H1 (cell line): ENCODE measurements around the gene P2RY8. TPM values are rescaled to one million over a fixed set of nuclear protein-coding genes. Genes with fewer than 3 reads are reported as not detected.

ENCODE experiments used
- BCL11A ChIP-seq, 2 experiments: IDR thresholded peaks; one replicate each; pipeline ENCODE4 v1.6.1; 2011; ENCODE audit warnings: low read depth in 2 of 2, low read length in 2 of 2, mild to moderate bottlenecking in 2 of 2
- BRCA1 ChIP-seq: IDR thresholded peaks from 2 replicates; pipeline ENCODE4 v1.6.1; 2012; ENCODE audit warnings: low read depth, low read length, improper control_type of control experiment
- CBX8 ChIP-seq: fragments of 300-800, 300-1000 bp; sonication (generic); IDR thresholded peaks from 2 replicates; pipeline ENCODE4 v1.7.1; 2016; ENCODE audit warnings: low read depth, low read length, borderline replicate concordance
- CREB1 ChIP-seq: IDR thresholded peaks from 2 replicates; pipeline ENCODE4 v1.6.1; 2012; ENCODE audit warnings: inconsistent platforms
- FOSL1 ChIP-seq: IDR thresholded peaks from 2 replicates; pipeline ENCODE4 v1.6.1; 2011; ENCODE audit warnings: mild to moderate bottlenecking, low read depth, low read length, moderate library complexity; ENCODE audit not compliant: insufficient read depth
- KDM1A ChIP-seq: fragments of 200-600, 300-600 bp; sonication (generic); IDR thresholded peaks from 2 replicates; pipeline ENCODE4 v1.7.1; 2016; ENCODE audit warnings: mild to moderate bottlenecking, low read length, borderline replicate concordance
- NANOG ChIP-seq: IDR thresholded peaks from 2 replicates; pipeline ENCODE4 v1.6.1; 2011; ENCODE audit warnings: low read length, low read depth, mild to moderate bottlenecking, inconsistent platforms; ENCODE audit not compliant: insufficient read depth, poor library complexity, severe bottlenecking
- RXRA ChIP-seq: IDR thresholded peaks from 2 replicates; pipeline ENCODE4 v1.6.1; 2011; ENCODE audit warnings: low read depth, mild to moderate bottlenecking, low read length, moderate library complexity; ENCODE audit not compliant: insufficient read depth
- SP2 ChIP-seq: IDR thresholded peaks from 2 replicates; pipeline ENCODE4 v1.6.1; 2012; ENCODE audit warnings: mild to moderate bottlenecking, low read length, inconsistent platforms
- SUZ12 ChIP-seq: fragments of 200-600 bp; sonication (generic); IDR thresholded peaks from 2 replicates; pipeline ENCODE4 v1.6.1; 2012; ENCODE audit warnings: mild to moderate bottlenecking, inconsistent platforms, low read length, moderate library complexity, mixed read lengths
- TAF7 ChIP-seq: optimal IDR thresholded peaks from 2 replicates; pipeline ENCODE3; 2011; ENCODE audit warnings: low read depth, mild to moderate bottlenecking, inconsistent platforms, low read length, moderate library complexity, borderline replicate concordance
- YY1 ChIP-seq: IDR thresholded peaks from 2 replicates; pipeline ENCODE4 v1.6.1; 2011; ENCODE audit warnings: low read depth, mild to moderate bottlenecking, low read length
- polyA plus RNA-seq, 7 experiments: library from polyadenylated mRNA; depleted of rRNA in 3 of 7; stranded (reverse) in 5 of 7; unstranded in 2 of 7; fragments of >200 nt in 5 of 7; fragments of 200-250 nt in 2 of 7; gene quantifications; 1 replicate in 5 of 7; 2 replicates in 1 of 7; 4 replicates in 1 of 7; pipeline versions ENCODE4 v1.2.1 to v1.2.3, GENCODE V29; 2011 to 2013; ENCODE audit warnings: missing spikeins in 2 of 7, mixed read lengths in 2 of 7
- total RNA-seq: library from RNA; stranded (reverse); fragmentation: NEBNext Ultra II Directional; extraction: Animal tissue kit (Norgen Biotek cat#: 25700); gene quantifications from 2 replicates; pipeline ENCODE4 v1.2.1, GENCODE V29; 2021
- TF ChIP-seq, protein P1 (sequence below): fragments of 300-600 bp; sonication (generic); IDR thresholded peaks from 2 replicates; pipeline ENCODE4 v1.7.1; 2012; ENCODE audit warnings: low read length, moderate library complexity, mild to moderate bottlenecking, inconsistent platforms; ENCODE audit not compliant: insufficient replicate concordance

The P2RY8 gene
- total and polyA plus RNA-seq, 2 of the 8 experiments (the other 6 are each of a cell fraction or from before 2014, with no cell fraction given) = 0.09 to 0.15 TPM

DNA sequence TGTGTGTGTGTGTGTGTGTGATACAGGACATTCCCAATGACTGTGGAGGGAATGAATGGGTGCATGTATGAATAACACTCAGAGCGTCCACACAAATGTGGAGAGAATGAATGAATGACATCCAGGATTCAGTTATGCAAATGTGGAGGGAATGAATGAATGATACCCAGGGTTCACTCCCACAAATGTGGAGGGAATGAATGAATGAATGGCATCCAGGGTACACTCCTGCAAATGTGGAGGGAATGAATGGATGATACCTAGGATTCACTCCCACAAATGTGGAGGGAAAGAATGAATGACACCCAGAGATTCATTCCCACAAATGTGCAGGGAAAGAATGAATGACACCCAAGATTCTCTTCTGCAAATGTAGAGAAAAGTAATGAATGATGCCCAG lies 48.2 kb downstream of the P2RY8 start (continued):
- TF ChIP-seq, protein P1, sequence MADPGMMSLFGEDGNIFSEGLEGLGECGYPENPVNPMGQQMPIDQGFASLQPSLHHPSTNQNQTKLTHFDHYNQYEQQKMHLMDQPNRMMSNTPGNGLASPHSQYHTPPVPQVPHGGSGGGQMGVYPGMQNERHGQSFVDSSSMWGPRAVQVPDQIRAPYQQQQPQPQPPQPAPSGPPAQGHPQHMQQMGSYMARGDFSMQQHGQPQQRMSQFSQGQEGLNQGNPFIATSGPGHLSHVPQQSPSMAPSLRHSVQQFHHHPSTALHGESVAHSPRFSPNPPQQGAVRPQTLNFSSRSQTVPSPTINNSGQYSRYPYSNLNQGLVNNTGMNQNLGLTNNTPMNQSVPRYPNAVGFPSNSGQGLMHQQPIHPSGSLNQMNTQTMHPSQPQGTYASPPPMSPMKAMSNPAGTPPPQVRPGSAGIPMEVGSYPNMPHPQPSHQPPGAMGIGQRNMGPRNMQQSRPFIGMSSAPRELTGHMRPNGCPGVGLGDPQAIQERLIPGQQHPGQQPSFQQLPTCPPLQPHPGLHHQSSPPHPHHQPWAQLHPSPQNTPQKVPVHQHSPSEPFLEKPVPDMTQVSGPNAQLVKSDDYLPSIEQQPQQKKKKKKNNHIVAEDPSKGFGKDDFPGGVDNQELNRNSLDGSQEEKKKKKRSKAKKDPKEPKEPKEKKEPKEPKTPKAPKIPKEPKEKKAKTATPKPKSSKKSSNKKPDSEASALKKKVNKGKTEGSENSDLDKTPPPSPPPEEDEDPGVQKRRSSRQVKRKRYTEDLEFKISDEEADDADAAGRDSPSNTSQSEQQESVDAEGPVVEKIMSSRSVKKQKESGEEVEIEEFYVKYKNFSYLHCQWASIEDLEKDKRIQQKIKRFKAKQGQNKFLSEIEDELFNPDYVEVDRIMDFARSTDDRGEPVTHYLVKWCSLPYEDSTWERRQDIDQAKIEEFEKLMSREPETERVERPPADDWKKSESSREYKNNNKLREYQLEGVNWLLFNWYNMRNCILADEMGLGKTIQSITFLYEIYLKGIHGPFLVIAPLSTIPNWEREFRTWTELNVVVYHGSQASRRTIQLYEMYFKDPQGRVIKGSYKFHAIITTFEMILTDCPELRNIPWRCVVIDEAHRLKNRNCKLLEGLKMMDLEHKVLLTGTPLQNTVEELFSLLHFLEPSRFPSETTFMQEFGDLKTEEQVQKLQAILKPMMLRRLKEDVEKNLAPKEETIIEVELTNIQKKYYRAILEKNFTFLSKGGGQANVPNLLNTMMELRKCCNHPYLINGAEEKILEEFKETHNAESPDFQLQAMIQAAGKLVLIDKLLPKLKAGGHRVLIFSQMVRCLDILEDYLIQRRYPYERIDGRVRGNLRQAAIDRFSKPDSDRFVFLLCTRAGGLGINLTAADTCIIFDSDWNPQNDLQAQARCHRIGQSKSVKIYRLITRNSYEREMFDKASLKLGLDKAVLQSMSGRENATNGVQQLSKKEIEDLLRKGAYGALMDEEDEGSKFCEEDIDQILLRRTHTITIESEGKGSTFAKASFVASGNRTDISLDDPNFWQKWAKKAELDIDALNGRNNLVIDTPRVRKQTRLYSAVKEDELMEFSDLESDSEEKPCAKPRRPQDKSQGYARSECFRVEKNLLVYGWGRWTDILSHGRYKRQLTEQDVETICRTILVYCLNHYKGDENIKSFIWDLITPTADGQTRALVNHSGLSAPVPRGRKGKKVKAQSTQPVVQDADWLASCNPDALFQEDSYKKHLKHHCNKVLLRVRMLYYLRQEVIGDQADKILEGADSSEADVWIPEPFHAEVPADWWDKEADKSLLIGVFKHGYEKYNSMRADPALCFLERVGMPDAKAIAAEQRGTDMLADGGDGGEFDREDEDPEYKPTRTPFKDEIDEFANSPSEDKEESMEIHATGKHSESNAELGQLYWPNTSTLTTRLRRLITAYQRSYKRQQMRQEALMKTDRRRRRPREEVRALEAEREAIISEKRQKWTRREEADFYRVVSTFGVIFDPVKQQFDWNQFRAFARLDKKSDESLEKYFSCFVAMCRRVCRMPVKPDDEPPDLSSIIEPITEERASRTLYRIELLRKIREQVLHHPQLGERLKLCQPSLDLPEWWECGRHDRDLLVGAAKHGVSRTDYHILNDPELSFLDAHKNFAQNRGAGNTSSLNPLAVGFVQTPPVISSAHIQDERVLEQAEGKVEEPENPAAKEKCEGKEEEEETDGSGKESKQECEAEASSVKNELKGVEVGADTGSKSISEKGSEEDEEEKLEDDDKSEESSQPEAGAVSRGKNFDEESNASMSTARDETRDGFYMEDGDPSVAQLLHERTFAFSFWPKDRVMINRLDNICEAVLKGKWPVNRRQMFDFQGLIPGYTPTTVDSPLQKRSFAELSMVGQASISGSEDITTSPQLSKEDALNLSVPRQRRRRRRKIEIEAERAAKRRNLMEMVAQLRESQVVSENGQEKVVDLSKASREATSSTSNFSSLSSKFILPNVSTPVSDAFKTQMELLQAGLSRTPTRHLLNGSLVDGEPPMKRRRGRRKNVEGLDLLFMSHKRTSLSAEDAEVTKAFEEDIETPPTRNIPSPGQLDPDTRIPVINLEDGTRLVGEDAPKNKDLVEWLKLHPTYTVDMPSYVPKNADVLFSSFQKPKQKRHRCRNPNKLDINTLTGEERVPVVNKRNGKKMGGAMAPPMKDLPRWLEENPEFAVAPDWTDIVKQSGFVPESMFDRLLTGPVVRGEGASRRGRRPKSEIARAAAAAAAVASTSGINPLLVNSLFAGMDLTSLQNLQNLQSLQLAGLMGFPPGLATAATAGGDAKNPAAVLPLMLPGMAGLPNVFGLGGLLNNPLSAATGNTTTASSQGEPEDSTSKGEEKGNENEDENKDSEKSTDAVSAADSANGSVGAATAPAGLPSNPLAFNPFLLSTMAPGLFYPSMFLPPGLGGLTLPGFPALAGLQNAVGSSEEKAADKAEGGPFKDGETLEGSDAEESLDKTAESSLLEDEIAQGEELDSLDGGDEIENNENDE = no peak
- no peak for TF ChIP-seq KDM1A
- TF ChIP-seq BRCA1 = no peak
- no peak for TF ChIP-seq SP2
- no peak for TF ChIP-seq YY1
- no peak for TF ChIP-seq BCL11A (IDR thresholded peaks at IDR 0.05; ENCODE audit: low read depth in 2 of 2, low read length in 2 of 2)
- no peak for TF ChIP-seq CBX8
- no peak for TF ChIP-seq FOSL1
- TF ChIP-seq CREB1 = no peak
- TF ChIP-seq RXRA = no peak
- no peak for TF ChIP-seq SUZ12
- no peak for TF ChIP-seq TAF7
- no peak for TF ChIP-seq NANOG
